HL-60 (cell line): ENCODE data around the gene SHLD1.

ENCODE experiments used
- DNase-seq, 2 experiments: peaks; one replicate each; pipeline ENCODE4 v3.0.0-alpha.2; 2010 to 2020; ENCODE audit warnings: low read depth in 1 of 2, low spot score in 1 of 2
- H3K27ac ChIP-seq: fragments of 250-450 bp; sonication (Bioruptor Pico); replicated peaks from 2 replicates; pipeline ENCODE4 v1.5.1; 2020; ENCODE audit warnings: mild to moderate bottlenecking, moderate library complexity
- H3K27me3 ChIP-seq: fragments of 250-450 bp; sonication (Bioruptor Pico); 2 replicates; pipeline ENCODE4 v1.5.1; 2021; ENCODE audit warnings: mild to moderate bottlenecking, moderate library complexity; ENCODE audit not compliant: insufficient read depth, poor library complexity, severe bottlenecking
- H3K4me3 ChIP-seq: replicated peaks from 2 replicates; pipeline ENCODE4 v1.5.1; 2011; ENCODE audit warnings: mild to moderate bottlenecking, control low read depth, low read length; ENCODE audit not compliant: insufficient read depth
- CTCF ChIP-seq: IDR thresholded peaks from one replicate; pipeline ENCODE4 v1.5.1; 2011; ENCODE audit warnings: low read length, control low read depth, inconsistent platforms; ENCODE audit not compliant: insufficient read depth
- GABPA ChIP-seq: IDR thresholded peaks from 2 replicates; pipeline ENCODE4 v1.6.1; 2012; ENCODE audit warnings: low read depth
- POLR2AphosphoS5 ChIP-seq: IDR thresholded peaks from 2 replicates; pipeline ENCODE4 v1.6.1; 2012; ENCODE audit warnings: low read depth
- SPI1 ChIP-seq: IDR thresholded peaks from 2 replicates; pipeline ENCODE4 v1.6.1; 2012; ENCODE audit warnings: low read depth, mild to moderate bottlenecking, borderline replicate concordance
- TF ChIP-seq, protein P1 (sequence below): IDR thresholded peaks from 2 replicates; pipeline ENCODE4 v1.6.1; 2012; ENCODE audit warnings: low read depth; ENCODE audit not compliant: insufficient replicate concordance

Gene SHLD1

GRCh38 chr20:5715071-5715841 lies 34.9 kb upstream of the SHLD1 start:
- DNase-seq: no peak
- Histone ChIP-seq H3K4me3 (no peak overlapping the region), H3K27me3 (no peaks in the 10 kb centered on the region), H3K27ac (no peak overlapping the region)
- TF ChIP-seq POLR2AphosphoS5: no peak
- TF ChIP-seq SPI1: no peak
- TF ChIP-seq, protein P1, sequence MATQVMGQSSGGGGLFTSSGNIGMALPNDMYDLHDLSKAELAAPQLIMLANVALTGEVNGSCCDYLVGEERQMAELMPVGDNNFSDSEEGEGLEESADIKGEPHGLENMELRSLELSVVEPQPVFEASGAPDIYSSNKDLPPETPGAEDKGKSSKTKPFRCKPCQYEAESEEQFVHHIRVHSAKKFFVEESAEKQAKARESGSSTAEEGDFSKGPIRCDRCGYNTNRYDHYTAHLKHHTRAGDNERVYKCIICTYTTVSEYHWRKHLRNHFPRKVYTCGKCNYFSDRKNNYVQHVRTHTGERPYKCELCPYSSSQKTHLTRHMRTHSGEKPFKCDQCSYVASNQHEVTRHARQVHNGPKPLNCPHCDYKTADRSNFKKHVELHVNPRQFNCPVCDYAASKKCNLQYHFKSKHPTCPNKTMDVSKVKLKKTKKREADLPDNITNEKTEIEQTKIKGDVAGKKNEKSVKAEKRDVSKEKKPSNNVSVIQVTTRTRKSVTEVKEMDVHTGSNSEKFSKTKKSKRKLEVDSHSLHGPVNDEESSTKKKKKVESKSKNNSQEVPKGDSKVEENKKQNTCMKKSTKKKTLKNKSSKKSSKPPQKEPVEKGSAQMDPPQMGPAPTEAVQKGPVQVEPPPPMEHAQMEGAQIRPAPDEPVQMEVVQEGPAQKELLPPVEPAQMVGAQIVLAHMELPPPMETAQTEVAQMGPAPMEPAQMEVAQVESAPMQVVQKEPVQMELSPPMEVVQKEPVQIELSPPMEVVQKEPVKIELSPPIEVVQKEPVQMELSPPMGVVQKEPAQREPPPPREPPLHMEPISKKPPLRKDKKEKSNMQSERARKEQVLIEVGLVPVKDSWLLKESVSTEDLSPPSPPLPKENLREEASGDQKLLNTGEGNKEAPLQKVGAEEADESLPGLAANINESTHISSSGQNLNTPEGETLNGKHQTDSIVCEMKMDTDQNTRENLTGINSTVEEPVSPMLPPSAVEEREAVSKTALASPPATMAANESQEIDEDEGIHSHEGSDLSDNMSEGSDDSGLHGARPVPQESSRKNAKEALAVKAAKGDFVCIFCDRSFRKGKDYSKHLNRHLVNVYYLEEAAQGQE: no peak
- no peak for TF ChIP-seq CTCF
- no peak for TF ChIP-seq GABPA

- TF ChIP-seq SPI1 (no peak), POLR2AphosphoS5 (no peak), CTCF (no peak), GABPA (no peak)
- TF ChIP-seq, protein P1: no peak
- no peak overlapping the region for H3K4me3 ChIP-seq
- DNase-seq: no peak
- no peaks in the 10 kb centered on the region for H3K27me3 ChIP-seq
- no peak overlapping the region for H3K27ac ChIP-seq
These were observed 33.2 kb upstream of the SHLD1 start for GRCh38 chr20:5716953-5717352.

- no peak overlapping the region for H3K27ac ChIP-seq
- no peaks in the 10 kb centered on the region for H3K27me3 ChIP-seq
- TF ChIP-seq CTCF (no peak), POLR2AphosphoS5 (no peak), SPI1 (no peak), GABPA (no peak)
- TF ChIP-seq, protein P1: no peak
- no peak overlapping the region for H3K4me3 ChIP-seq
- DNase-seq: no peak
These were observed 31.2 kb upstream of the SHLD1 start for GRCh38 chr20:5718896-5719595.
